Loucy (cell line): ENCODE measurements around the gene EXOG.

Experiments
- H2AFZ ChIP-seq: fragments of 200-600 bp; sonication (generic); 2 replicates; pipeline ENCODE4 v1.6.0; 2016; ENCODE audit warnings: antibody characterized with exemption, mild to moderate bottlenecking, low read length, moderate library complexity
- H3F3A ChIP-seq: fragments of 200-600 bp; 2 replicates; pipeline ENCODE4 v1.6.0; 2016; ENCODE audit warnings: antibody characterized with exemption, low read depth, mild to moderate bottlenecking
- H3K27me3 ChIP-seq: fragments of 200-600 bp; sonication (generic); 2 replicates; pipeline ENCODE4 v1.6.1; 2014; ENCODE audit warnings: low read length, mild to moderate bottlenecking; ENCODE audit not compliant: insufficient read depth, poor library complexity, severe bottlenecking
- H3K36me3 ChIP-seq: fragments of 200-600 bp; sonication (generic); 2 replicates; pipeline ENCODE4 v1.6.1; 2016; ENCODE audit warnings: low read length; ENCODE audit not compliant: insufficient read depth
- H3K4me1 ChIP-seq: fragments of 200-600 bp; sonication (generic); 2 replicates; pipeline ENCODE4 v1.5.1; 2014; ENCODE audit warnings: low read length, mild to moderate bottlenecking; ENCODE audit not compliant: insufficient read depth, poor library complexity, severe bottlenecking
- H3K4me2 ChIP-seq: fragments of 200-600 bp; sonication (generic); 2 replicates; pipeline ENCODE4 v1.6.0; 2014; ENCODE audit warnings: antibody characterized with exemption, low read length, low read depth, mild to moderate bottlenecking; ENCODE audit not compliant: poor library complexity, severe bottlenecking
- H3K4me3 ChIP-seq: fragments of 200-600 bp; sonication (generic); 2 replicates; pipeline ENCODE4 v1.5.1; 2014; ENCODE audit warnings: low read length, mild to moderate bottlenecking, mixed read lengths; ENCODE audit not compliant: poor library complexity, severe bottlenecking
- H3K79me2 ChIP-seq: fragments of 200-600 bp; sonication (generic); 2 replicates; pipeline ENCODE4 v1.6.1; 2014; ENCODE audit warnings: low read length; ENCODE audit not compliant: insufficient read depth
- H3K9ac ChIP-seq: fragments of 200-600 bp; sonication (generic); 2 replicates; pipeline ENCODE4 v1.6.0; 2014; ENCODE audit warnings: mild to moderate bottlenecking, low read depth, low read length, moderate library complexity; ENCODE audit not compliant: poor library complexity, severe bottlenecking
- H3K9me2 ChIP-seq: fragments of 200-600 bp; sonication (generic); replicated peaks from 2 replicates; pipeline ENCODE4 v1.6.1; 2016; ENCODE audit warnings: low read depth, low read length, mixed read lengths
- H3K9me3 ChIP-seq: fragments of 200-600 bp; sonication (generic); 2 replicates; pipeline ENCODE4 v1.6.1; 2014; ENCODE audit warnings: mild to moderate bottlenecking, antibody characterized with exemption, low read length, low read depth; ENCODE audit not compliant: insufficient read depth
- H4K20me1 ChIP-seq: fragments of 200-600 bp; sonication (generic); 2 replicates; pipeline ENCODE4 v1.6.0; 2014; ENCODE audit warnings: antibody characterized with exemption, low read length, mild to moderate bottlenecking; ENCODE audit not compliant: insufficient read depth, poor library complexity, severe bottlenecking
- CTCF ChIP-seq: fragments of 200-600 bp; sonication (generic); conservative IDR thresholded peaks from 2 replicates; pipeline ENCODE4 v1.5.1; 2014; ENCODE audit warnings: mild to moderate bottlenecking, antibody characterized with exemption, low read length
- EZH2phosphoT487 ChIP-seq: fragments of 200-600 bp; IDR thresholded peaks from 2 replicates; pipeline ENCODE4 v1.6.1; 2018; ENCODE audit warnings: antibody characterized with exemption, mild to moderate bottlenecking, moderate library complexity, borderline replicate concordance

EXOG gene

GRCh38 chr3:38493031-38493430, 3.1 kb upstream of the EXOG start:
- no peak overlapping the region for H3K4me2 ChIP-seq
- TF ChIP-seq CTCF (no peak), EZH2phosphoT487 (no peak)

DNA sequence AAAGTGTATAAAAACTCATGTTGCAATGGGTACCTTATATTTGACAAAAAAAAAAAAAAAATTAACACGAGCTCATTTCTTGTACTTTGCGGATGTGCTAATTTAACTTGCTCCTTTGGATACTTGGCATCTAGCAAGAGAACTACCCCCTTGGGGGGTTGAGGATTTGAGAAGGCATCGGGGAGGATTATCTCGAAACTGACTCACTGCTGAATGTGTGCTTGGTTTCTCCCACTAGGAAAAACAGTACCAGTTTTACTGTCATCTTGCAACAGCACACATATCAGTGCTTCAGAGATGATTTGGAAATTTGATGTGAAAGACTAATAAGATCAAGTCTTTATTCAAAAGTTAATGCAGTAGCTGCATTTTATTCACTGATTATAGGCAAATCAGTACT, 891 bp downstream of the EXOG start:
- no peaks in the 10 kb centered on the region for H3F3A ChIP-seq
- H3K9ac ChIP-seq, result peak overlapping the region; percentile 90
- peak overlapping the region; percentile 93 for H3K4me2 ChIP-seq
- peak overlapping the region; percentile 96; the same call in 1 of the 2 replicates for H2AFZ ChIP-seq
- H3K79me2 ChIP-seq, result peaks cover 25% of the 10 kb centered on the region
- H3K4me3 ChIP-seq, result peak overlapping the region; percentile 96
- no peaks in the 10 kb centered on the region for H3K9me3 ChIP-seq
- H3K36me3 ChIP-seq, result peaks cover 6% of the 10 kb centered on the region; the same call in 1 of the 2 replicates
- no peaks in the 10 kb centered on the region for H3K9me2 ChIP-seq
- no peaks in the 10 kb centered on the region for H3K27me3 ChIP-seq
- no peak for TF ChIP-seq EZH2phosphoT487
- no peak for TF ChIP-seq CTCF
- peaks cover 31% of the 10 kb centered on the region for H3K4me1 ChIP-seq
- peaks cover 3% of the 10 kb centered on the region for H4K20me1 ChIP-seq

More at GRCh38 chr3:38493031-38493430, 3.1 kb upstream of the EXOG start:
- Histone ChIP-seq H3K36me3 (no peaks in the 10 kb centered on the region), H3F3A (no peaks in the 10 kb centered on the region), H3K4me1 (peaks cover 14% of the 10 kb centered on the region), H3K9me3 (no peaks in the 10 kb centered on the region), H3K27me3 (no peaks in the 10 kb centered on the region), H3K4me3 (no peak overlapping the region), H3K9ac (no peak overlapping the region), H4K20me1 (no peaks in the 10 kb centered on the region), H3K79me2 (peaks cover 17% of the 10 kb centered on the region), H2AFZ (no peak overlapping the region), H3K9me2 (no peaks in the 10 kb centered on the region)

DNA sequence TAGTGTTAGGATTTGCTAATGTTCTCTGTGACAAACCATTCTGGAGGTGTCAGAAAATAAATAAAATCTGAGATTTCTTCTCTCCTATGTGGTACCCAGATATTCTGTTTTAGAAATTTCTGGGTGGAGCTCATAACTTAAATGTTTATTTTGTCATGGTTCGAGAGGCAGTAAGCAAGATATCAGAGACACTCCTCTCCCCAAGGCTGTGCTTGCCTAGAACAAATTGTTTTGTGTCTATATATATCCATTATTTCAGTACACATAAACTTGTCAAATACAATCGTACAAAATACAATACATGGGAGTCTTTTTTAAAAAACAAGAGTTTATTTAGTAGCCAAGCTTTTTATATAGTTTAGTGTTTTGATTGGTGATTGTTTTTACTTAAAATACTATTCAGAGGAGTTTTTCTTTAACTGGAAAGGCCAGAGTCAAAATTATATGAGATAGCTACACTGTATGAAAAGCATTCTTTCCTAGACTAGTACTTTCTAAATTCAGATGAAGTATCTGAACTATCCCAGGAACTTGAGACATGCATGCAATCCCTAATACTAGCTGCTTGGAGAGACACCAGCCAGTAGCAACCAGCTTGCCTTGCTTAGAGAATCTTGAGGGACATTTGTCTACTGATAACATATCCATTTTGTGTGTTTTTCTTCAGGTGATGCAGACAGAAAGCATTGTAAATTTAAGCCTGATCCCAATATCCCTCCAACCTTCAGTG, 4.7 kb downstream of the EXOG start:
- no peak overlapping the region for H3K4me3 ChIP-seq
- peaks cover 31% of the 10 kb centered on the region for H3K4me1 ChIP-seq
- no peaks in the 10 kb centered on the region for H3K9me2 ChIP-seq
- H3K79me2 ChIP-seq, result peaks cover 25% of the 10 kb centered on the region
- H3F3A ChIP-seq, result no peaks in the 10 kb centered on the region
- peak overlapping the region; percentile 93 for H3K4me2 ChIP-seq
- TF ChIP-seq CTCF (no peak), EZH2phosphoT487 (no peak)
- no peak overlapping the region for H3K9ac ChIP-seq
- H4K20me1 ChIP-seq, result peaks cover 3% of the 10 kb centered on the region
- peaks cover 8% of the 10 kb centered on the region; the same call in 1 of the 2 replicates for H3K36me3 ChIP-seq
- no peak overlapping the region for H2AFZ ChIP-seq
- H3K9me3 ChIP-seq, result no peaks in the 10 kb centered on the region
- H3K27me3 ChIP-seq, result no peaks in the 10 kb centered on the region
